ENCODE data around the gene GLRX. TPM values are rescaled to one million over a fixed set of nuclear protein-coding genes. Genes with fewer than 3 reads are reported as not detected.

Gene GLRX
- total and polyA plus RNA-seq, 2 of the 13 experiments (the other 11 are each of a cell fraction or from before 2014, with no cell fraction given), result 63.8 to 499 TPM

DNA sequence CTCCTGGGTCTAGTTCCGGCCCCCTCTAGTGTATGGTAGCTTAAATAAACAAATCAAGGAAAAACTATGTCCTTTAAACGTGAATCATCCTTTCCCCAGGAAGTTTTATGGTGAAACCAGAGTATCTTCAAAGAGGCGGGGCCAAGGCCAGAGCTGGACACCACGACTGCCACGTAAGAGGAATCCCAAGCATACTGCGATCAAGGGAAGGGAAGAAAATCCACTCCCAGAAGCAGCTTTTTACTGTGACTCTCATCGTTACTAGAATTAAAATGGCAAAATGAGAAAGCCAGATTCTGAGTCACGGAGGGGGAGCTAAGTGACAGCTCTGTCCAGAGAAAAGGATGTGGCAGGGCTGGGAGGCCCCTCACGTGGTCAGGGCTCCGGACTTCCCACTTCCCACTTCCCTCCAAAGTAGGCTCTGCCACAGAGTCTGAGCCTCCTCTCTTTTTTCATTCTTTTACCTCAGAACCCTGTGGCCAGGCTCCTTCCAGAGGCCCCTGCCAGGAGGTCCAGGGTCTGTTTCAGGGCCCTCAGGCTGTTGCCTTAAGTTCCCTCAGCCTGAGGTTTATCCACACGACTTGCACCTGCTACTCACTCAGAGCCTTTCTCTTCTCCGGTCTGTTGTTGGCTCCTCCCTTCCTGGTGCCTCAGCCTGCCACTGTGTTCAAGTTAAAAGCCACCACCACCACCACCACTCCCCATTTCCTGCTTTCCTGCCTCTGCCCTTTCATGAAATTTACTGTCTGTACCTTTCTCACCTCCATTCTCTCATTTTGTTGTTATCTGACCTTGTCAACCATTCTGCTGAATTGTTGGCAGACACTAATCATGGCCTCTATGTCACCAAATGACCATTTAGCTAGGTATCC, 1.4 kb upstream of the GLRX start (continued):
- TF ChIP-seq, protein P1, sequence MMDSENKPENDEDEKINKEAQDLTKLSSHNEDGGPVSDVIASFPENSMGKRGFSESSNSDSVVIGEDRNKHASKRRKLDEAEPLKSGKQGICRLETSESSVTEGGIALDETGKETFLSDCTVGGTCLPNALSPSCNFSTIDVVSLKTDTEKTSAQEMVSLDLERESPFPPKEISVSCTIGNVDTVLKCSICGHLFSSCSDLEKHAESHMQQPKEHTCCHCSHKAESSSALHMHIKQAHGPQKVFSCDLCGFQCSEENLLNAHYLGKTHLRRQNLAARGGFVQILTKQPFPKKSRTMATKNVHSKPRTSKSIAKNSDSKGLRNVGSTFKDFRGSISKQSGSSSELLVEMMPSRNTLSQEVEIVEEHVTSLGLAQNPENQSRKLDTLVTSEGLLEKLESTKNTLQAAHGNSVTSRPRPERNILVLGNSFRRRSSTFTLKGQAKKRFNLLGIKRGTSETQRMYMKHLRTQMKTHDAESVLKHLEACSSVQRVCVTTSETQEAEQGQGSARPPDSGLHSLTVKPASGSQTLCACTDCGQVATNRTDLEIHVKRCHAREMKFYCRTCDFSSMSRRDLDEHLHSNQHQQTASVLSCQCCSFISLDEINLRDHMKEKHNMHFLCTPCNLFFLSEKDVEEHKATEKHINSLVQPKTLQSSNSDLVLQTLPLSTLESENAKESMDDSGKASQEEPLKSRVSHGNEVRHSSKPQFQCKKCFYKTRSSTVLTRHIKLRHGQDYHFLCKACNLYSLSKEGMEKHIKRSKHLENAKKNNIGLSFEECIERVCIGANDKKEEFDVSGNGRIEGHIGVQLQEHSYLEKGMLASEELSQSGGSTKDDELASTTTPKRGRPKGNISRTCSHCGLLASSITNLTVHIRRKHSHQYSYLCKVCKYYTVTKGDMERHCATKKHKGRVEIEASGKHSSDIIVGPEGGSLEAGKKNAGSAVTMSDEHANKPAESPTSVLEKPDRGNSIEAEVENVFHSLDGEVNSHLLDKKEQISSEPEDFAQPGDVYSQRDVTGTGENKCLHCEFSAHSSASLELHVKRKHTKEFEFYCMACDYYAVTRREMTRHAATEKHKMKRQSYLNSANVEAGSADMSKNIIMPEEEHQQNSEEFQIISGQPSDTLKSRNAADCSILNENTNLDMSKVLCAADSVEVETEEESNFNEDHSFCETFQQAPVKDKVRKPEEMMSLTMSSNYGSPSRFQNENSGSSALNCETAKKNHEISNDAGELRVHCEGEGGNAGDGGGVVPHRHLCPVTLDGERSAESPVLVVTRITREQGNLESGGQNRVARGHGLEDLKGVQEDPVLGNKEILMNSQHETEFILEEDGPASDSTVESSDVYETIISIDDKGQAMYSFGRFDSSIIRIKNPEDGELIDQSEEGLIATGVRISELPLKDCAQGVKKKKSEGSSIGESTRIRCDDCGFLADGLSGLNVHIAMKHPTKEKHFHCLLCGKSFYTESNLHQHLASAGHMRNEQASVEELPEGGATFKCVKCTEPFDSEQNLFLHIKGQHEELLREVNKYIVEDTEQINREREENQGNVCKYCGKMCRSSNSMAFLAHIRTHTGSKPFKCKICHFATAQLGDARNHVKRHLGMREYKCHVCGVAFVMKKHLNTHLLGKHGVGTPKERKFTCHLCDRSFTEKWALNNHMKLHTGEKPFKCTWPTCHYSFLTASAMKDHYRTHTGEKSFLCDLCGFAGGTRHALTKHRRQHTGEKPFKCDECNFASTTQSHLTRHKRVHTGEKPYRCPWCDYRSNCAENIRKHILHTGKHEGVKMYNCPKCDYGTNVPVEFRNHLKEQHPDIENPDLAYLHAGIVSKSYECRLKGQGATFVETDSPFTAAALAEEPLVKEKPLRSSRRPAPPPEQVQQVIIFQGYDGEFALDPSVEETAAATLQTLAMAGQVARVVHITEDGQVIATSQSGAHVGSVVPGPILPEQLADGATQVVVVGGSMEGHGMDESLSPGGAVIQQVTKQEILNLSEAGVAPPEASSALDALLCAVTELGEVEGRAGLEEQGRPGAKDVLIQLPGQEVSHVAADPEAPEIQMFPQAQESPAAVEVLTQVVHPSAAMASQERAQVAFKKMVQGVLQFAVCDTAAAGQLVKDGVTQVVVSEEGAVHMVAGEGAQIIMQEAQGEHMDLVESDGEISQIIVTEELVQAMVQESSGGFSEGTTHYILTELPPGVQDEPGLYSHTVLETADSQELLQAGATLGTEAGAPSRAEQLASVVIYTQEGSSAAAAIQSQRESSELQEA (CRISPR knock-in tag; IDR thresholded peaks at IDR 0.05; ENCODE audit: not compliant biosample characterization), result no peak
- TF ChIP-seq, protein P2, sequence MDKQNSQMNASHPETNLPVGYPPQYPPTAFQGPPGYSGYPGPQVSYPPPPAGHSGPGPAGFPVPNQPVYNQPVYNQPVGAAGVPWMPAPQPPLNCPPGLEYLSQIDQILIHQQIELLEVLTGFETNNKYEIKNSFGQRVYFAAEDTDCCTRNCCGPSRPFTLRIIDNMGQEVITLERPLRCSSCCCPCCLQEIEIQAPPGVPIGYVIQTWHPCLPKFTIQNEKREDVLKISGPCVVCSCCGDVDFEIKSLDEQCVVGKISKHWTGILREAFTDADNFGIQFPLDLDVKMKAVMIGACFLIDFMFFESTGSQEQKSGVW (CRISPR knock-in tag; IDR thresholded peaks at IDR 0.05; ENCODE audit: borderline replicate concordance), result no peak
- TF ChIP-seq, protein P3, sequence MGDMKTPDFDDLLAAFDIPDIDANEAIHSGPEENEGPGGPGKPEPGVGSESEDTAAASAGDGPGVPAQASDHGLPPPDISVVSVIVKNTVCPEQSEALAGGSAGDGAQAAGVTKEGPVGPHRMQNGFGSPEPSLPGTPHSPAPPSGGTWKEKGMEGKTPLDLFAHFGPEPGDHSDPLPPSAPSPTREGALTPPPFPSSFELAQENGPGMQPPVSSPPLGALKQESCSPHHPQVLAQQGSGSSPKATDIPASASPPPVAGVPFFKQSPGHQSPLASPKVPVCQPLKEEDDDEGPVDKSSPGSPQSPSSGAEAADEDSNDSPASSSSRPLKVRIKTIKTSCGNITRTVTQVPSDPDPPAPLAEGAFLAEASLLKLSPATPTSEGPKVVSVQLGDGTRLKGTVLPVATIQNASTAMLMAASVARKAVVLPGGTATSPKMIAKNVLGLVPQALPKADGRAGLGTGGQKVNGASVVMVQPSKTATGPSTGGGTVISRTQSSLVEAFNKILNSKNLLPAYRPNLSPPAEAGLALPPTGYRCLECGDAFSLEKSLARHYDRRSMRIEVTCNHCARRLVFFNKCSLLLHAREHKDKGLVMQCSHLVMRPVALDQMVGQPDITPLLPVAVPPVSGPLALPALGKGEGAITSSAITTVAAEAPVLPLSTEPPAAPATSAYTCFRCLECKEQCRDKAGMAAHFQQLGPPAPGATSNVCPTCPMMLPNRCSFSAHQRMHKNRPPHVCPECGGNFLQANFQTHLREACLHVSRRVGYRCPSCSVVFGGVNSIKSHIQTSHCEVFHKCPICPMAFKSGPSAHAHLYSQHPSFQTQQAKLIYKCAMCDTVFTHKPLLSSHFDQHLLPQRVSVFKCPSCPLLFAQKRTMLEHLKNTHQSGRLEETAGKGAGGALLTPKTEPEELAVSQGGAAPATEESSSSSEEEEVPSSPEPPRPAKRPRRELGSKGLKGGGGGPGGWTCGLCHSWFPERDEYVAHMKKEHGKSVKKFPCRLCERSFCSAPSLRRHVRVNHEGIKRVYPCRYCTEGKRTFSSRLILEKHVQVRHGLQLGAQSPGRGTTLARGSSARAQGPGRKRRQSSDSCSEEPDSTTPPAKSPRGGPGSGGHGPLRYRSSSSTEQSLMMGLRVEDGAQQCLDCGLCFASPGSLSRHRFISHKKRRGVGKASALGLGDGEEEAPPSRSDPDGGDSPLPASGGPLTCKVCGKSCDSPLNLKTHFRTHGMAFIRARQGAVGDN (CRISPR knock-in tag; IDR thresholded peaks at IDR 0.05), result peak; percentile 83
- TF ChIP-seq, protein P4, sequence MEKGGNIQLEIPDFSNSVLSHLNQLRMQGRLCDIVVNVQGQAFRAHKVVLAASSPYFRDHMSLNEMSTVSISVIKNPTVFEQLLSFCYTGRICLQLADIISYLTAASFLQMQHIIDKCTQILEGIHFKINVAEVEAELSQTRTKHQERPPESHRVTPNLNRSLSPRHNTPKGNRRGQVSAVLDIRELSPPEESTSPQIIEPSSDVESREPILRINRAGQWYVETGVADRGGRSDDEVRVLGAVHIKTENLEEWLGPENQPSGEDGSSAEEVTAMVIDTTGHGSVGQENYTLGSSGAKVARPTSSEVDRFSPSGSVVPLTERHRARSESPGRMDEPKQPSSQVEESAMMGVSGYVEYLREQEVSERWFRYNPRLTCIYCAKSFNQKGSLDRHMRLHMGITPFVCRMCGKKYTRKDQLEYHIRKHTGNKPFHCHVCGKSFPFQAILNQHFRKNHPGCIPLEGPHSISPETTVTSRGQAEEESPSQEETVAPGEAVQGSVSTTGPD (CRISPR knock-in tag; IDR thresholded peaks at IDR 0.05), result peak; percentile 98
- no peak for TF ChIP-seq CHD2 (IDR thresholded peaks at IDR 0.05; ENCODE audit: low read depth, low read length)
- TF ChIP-seq, protein P5, sequence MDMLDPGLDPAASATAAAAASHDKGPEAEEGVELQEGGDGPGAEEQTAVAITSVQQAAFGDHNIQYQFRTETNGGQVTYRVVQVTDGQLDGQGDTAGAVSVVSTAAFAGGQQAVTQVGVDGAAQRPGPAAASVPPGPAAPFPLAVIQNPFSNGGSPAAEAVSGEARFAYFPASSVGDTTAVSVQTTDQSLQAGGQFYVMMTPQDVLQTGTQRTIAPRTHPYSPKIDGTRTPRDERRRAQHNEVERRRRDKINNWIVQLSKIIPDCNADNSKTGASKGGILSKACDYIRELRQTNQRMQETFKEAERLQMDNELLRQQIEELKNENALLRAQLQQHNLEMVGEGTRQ (IDR thresholded peaks at IDR 0.05; ENCODE audit: low read depth, low read length), result peak; percentile 79
- TF ChIP-seq, protein P5 (CRISPR knock-in tag; IDR thresholded peaks at IDR 0.05; ENCODE audit: borderline replicate concordance), result peak; percentile 81; the same call in 1 of the 2 replicates

All from HepG2 (cell line).